Smooth muscle cell (in vitro differentiated cells): Measurements from ENCODE around the gene HOXB1. TPM values are rescaled to one million over a fixed set of nuclear protein-coding genes. Genes with fewer than 3 reads are reported as not detected.

ENCODE experiments used
- DNase-seq: peaks from one replicate; lab custom pipeline; 2025; ENCODE audit not compliant: unreplicated experiment; lab: John Stamatoyannopoulos, UW
- H2AFZ ChIP-seq: fragments of 200-600 bp; sonication (generic); 2 replicates; pipeline ENCODE4 v1.6.0; 2016; ENCODE audit warnings: antibody characterized with exemption, low read depth, mild to moderate bottlenecking
- H3F3A ChIP-seq: fragments of 200-600 bp; sonication (generic); 2 replicates; pipeline ENCODE4 v1.6.0; 2017; ENCODE audit warnings: antibody characterized with exemption, low read depth
- H3K27ac ChIP-seq: fragments of 200-600 bp; sonication (generic); 2 replicates; pipeline ENCODE4 v1.5.1; 2016; ENCODE audit warnings: low read depth, mild to moderate bottlenecking
- H3K27me3 ChIP-seq: fragments of 200-600 bp; sonication (generic); 2 replicates; pipeline ENCODE4 v1.6.1; 2016; ENCODE audit warnings: low read depth, mild to moderate bottlenecking
- H3K36me3 ChIP-seq: fragments of 200-600 bp; sonication (generic); 2 replicates; pipeline ENCODE4 v1.5.1; 2016; ENCODE audit warnings: low read depth
- H3K4me1 ChIP-seq: fragments of 200-600 bp; sonication (generic); 2 replicates; pipeline ENCODE4 v1.5.1; 2016; ENCODE audit warnings: low read depth
- H3K4me2 ChIP-seq: fragments of 200-600 bp; sonication (generic); 2 replicates; pipeline ENCODE4 v1.6.0; 2016; ENCODE audit warnings: mild to moderate bottlenecking
- H3K4me3 ChIP-seq: fragments of 200-600 bp; sonication (generic); 2 replicates; pipeline ENCODE4 v1.5.1; 2016; ENCODE audit warnings: mild to moderate bottlenecking
- H3K79me2 ChIP-seq: fragments of 200-600 bp; sonication (generic); 2 replicates; pipeline ENCODE4 v1.6.0; 2016; ENCODE audit warnings: low read depth, mild to moderate bottlenecking
- H3K9ac ChIP-seq: fragments of 200-600 bp; sonication (generic); 2 replicates; pipeline ENCODE4 v1.6.0; 2016; ENCODE audit warnings: low read depth
- H3K9me3 ChIP-seq: fragments of 200-600 bp; sonication (generic); replicated peaks from 2 replicates; pipeline ENCODE4 v1.5.1; 2016; ENCODE audit warnings: low read depth
- H4K20me1 ChIP-seq: fragments of 200-600 bp; sonication (generic); 2 replicates; pipeline ENCODE4 v1.6.0; 2016; ENCODE audit warnings: low read depth
- CTCF ChIP-seq: fragments of 200-600 bp; sonication (generic); IDR thresholded peaks from 2 replicates; pipeline ENCODE4 v1.5.1; 2017; ENCODE audit warnings: borderline replicate concordance, mild to moderate bottlenecking, antibody characterized with exemption; ENCODE audit not compliant: insufficient read depth, poor library complexity, severe bottlenecking
- WGBS: methylation state at CpG from one replicate; pipeline ENCODE4 v1.1.7; 2016; ENCODE audit warnings: low lambda C conversion rate; 5-methylcytosine and 5-hydroxymethylcytosine counted together
- polyA plus RNA-seq: library from polyadenylated mRNA; unstranded; fragments of >200 nt; fragmentation: Nextera tagmentation; extraction: Ambion mirVana; gene quantifications from 2 replicates; pipeline ENCODE4 v1.2.1, GENCODE V29; 2016
- total RNA-seq: library from RNA; depleted of rRNA; stranded (reverse); fragments of >200 nt; gene quantifications from 2 replicates; pipeline ENCODE4 v1.2.3, GENCODE V29; 2014

The HOXB1 gene
- total and polyA plus RNA-seq, 2 experiments from 2014 or later = not detected

GRCh38 chr17:48547808-48548522 is 17.2 kb upstream of the HOXB1 start:
- Histone ChIP-seq H3K4me1 (no peaks in the 10 kb centered on the region), H3K36me3 (no peaks in the 10 kb centered on the region), H3K27me3 (peaks cover 21% of the 10 kb centered on the region), H3K9ac (peak overlapping the region; percentile 44), H3K27ac (peak overlapping the region; percentile 93), H3F3A (peaks cover 30% of the 10 kb centered on the region), H3K79me2 (peaks cover 10% of the 10 kb centered on the region), H3K4me2 (peak overlapping the region; percentile 98), H3K4me3 (peak overlapping the region; percentile 25), H3K9me3 (no peaks in the 10 kb centered on the region), H4K20me1 (peaks cover 3% of the 10 kb centered on the region), H2AFZ (peak overlapping the region; percentile 35)
- no peak for TF ChIP-seq CTCF
- DNase-seq = no peak
- WGBS = 25% methylated on average over 24 of the region's 24 CpGs

GRCh38 chr17:48546924-48547807 is 16.4 kb upstream of the HOXB1 start:
- H3K4me1 ChIP-seq = no peaks in the 10 kb centered on the region
- no peaks in the 10 kb centered on the region for H3K9me3 ChIP-seq
- H3K4me2 ChIP-seq = peak overlapping the region; percentile 98
- peaks cover 30% of the 10 kb centered on the region for H3F3A ChIP-seq
- H3K9ac ChIP-seq = peak overlapping the region; percentile 3
- no peaks in the 10 kb centered on the region for H3K36me3 ChIP-seq
- no peak for DNase-seq
- no peaks in the 10 kb centered on the region for H4K20me1 ChIP-seq
- peaks cover 18% of the 10 kb centered on the region for H3K79me2 ChIP-seq
- WGBS = 26% methylated on average over 10 of the region's 10 CpGs
- H3K4me3 ChIP-seq = peak overlapping the region; percentile 25
- no peak for TF ChIP-seq CTCF
- peaks cover 17% of the 10 kb centered on the region for H3K27me3 ChIP-seq
- peak overlapping the region; percentile 93 for H3K27ac ChIP-seq
- H2AFZ ChIP-seq = no peak overlapping the region

- no peaks in the 10 kb centered on the region for H4K20me1 ChIP-seq
- peaks cover 26% of the 10 kb centered on the region for H3K79me2 ChIP-seq
- no peak for TF ChIP-seq CTCF
- H3K4me2 ChIP-seq = peak overlapping the region; percentile 98
- no peak for DNase-seq
- peaks cover 30% of the 10 kb centered on the region for H3F3A ChIP-seq
- peak overlapping the region; percentile 25 for H3K4me3 ChIP-seq
- H3K4me1 ChIP-seq = peaks cover 8% of the 10 kb centered on the region
- WGBS = 27% methylated on average over 10 of the region's 10 CpGs
- H3K27me3 ChIP-seq = peaks cover 9% of the 10 kb centered on the region
- H3K9me3 ChIP-seq = no peaks in the 10 kb centered on the region
- no peak overlapping the region for H2AFZ ChIP-seq
- no peaks in the 10 kb centered on the region for H3K36me3 ChIP-seq
- no peak overlapping the region for H3K9ac ChIP-seq
- H3K27ac ChIP-seq = peak overlapping the region; percentile 93
These were observed 15.5 kb upstream of the HOXB1 start for GRCh38 chr17:48546137-48546923.
